GM10248 (cell line): ENCODE results near the gene ZBTB46.

Experiments used
- CTCF ChIA-PET: fragments of 300-600 bp; sonication (Branson Sonifier 250); formaldehyde crosslinking; extraction: SDS; loops from one replicate; lab custom pipeline; 2021; ENCODE audit warnings: antibody characterized with exemption; lab: Yijun Ruan, JAX
- POLR2A ChIA-PET: fragments of 350-650 bp; sonication (Branson Sonifier 250); formaldehyde crosslinking; extraction: SDS; loops from one replicate; lab custom pipeline; 2020; ENCODE audit warnings: antibody characterized with exemption; lab: Yijun Ruan, JAX
- DNase-seq: peaks from one replicate; pipeline ENCODE4 v3.0.0; 2012; ENCODE audit errors: extremely low spot score
- CTCF ChIP-seq: IDR thresholded peaks from 2 replicates; pipeline ENCODE4 v1.5.1; 2012; ENCODE audit warnings: mild to moderate bottlenecking, low read depth; ENCODE audit errors: extremely low read depth, missing control alignments, control extremely low read depth

Gene ZBTB46

DNA sequence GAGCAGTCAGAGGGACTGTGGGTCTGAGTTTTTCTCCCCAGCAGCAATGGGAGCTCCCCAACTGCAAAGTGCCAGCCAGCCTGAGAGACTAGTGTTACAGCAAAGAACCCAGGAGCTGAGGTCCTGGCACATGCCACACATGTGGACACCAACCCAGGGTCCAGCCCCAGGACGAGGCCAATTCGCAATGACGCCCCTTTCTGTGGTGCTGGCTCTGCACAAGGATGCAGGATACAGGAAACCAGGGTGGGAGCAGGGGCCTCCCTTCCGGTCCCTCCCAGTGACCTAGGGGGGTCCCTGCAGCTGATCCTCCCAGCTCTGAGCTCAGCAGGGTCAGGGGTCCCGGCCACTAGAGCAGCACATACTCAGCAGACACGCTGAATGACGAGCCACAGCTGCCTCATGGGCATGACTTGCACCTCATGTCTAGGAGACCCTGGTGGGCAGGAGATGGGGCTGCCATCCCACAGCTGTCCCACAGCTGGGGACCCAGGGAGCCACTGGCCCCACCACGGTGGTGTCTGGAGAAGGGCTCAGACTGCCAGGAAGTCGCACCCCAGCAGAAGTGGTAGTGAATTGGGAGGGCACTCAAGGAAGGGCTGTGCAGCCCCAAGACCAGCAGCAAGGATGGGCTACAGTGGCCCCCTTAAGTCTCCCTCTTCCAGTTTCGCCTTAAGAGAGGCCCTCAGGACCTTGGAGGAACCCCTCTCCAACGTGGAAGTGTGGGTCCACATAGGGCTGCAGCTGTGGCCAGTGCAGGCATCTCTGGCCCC lies 126.9 kb downstream of the ZBTB46 start:
- no peak for TF ChIP-seq CTCF
- ChIA-PET CTCF (interaction anchor here (1.0 to 1.1 kb wide), 2 partner anchors 161 to 167 kb away, joined by 3 read pairs; partner anchors contain the start of gene TPD52L2), POLR2A (no interaction called here)
- DNase-seq = peak; percentile 5

- TF ChIP-seq CTCF = no peak
- POLR2A ChIA-PET = no interaction called here
- CTCF ChIA-PET = interaction anchor here (1.1 kb wide), 1 partner anchor 166 kb away, joined by 3 read pairs; no protein-coding TSS in a partner anchor
- DNase-seq = no peak
Observed at GRCh38 chr20:63703471-63703975, 127.5 kb downstream of the ZBTB46 start.

DNA sequence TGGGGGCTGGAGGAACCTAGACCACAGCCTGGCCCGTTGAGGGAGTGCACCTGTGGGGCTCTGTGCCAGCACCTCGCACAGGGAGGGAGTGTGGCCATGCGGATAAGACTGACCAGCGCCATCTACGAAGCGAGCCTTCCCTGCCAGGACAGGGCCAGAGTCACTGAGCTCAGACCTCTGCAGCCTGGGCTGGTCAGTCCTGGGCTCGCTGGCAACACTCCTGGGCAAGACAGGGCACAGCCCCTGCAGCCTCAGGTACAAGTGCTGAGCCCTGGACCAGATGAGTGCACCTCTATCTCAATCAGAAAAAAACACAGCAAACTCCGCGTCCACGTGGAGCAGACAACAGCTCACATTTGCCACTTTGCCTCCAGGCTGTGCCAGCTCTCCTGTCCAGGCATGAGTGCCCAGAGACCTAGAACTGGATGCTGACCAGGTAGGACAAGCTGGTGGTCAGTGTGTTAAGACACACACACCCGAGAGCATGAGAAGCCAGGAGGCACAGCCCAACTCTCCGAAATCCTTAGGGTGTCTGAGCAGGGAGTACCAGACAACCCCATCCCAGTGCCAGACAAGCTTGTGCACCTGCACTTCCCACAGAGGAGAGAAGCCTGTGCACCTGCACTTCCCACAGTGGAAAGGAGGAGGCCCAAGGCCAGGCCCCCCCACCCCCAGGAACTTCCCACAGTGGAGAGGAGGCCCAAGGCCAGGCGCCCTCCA lies 128.2 kb downstream of the ZBTB46 start:
- ChIA-PET CTCF (no interaction called here), POLR2A (no interaction called here)
- no peak for TF ChIP-seq CTCF
- no peak for DNase-seq

DNA sequence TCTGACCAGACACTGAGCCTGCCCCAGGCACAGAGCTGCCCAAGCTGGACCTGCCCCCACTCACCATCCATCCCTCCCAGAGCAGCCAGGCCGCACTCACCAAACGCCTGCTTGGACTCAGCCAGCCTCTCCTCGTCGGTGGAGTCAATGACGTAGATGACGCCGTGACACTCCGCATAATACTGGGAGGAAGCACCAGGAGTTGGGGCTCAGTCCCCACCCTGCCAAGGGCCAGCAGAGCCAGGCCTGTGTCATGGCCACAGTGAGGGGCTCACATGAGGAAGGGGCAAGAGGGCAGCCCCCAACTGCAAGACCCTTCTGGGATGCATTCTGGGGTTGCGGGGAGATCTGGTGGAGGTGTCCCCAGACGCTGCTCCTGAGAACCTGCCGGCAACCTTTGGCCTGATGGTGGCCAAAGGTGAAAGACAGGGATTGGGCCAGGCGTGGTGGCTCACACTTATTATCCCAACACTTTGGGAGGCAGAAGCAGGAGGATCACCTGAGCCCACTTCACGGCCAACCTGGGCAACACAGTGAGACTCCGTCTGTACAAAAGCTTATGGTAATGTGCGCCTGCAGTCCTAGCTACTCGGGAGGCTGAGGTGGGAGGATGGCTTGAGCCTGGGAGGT lies 128.9 kb downstream of the ZBTB46 start:
- no peak for DNase-seq
- TF ChIP-seq CTCF = no peak
- ChIA-PET POLR2A (no interaction called here), CTCF (no interaction called here)

DNA sequence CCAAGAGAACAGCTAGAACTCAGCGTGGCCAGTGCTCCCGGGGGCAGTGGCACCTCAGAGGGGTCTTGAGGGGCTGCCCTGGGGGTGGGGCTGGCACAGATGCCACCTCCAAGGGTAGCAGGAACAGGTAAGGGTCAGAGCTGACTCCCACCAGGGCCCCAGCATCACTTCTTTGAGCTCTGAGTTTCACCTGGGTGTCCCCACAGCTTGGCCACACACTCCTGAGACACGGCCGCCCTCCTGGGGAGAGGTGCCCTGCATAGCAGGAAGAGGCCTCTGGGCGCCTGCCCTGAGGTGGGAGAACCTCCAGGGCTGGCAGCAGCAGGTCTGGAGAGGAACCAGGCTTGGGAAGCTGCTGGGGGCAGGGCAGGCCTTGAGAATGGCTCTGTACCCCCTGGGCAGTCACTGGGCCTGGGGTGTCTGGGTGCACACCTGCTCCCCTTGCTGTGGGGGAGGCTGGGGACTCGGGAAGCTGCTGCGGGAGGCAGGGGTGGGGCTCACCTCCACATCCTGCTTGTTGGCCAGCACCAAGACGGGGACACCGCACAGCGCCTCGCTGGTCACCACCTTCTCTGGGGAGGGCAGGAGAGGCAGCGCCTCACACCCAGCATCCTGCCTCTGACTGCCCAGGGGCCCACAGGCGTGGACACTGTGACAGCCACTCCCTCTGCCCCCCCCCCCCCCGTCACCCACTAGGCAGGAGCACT lies 129.6 kb downstream of the ZBTB46 start:
- CTCF ChIA-PET = no interaction called here

More for the DNA sequence above, 129.6 kb downstream of the ZBTB46 start:
- no peak for DNase-seq
- POLR2A ChIA-PET = no interaction called here
- TF ChIP-seq CTCF = no peak
